GM21360 (cell line): Measurements from ENCODE around the gene MLH3.

Source experiments
- ATAC-seq: cut with Tn5 transposase; IDR thresholded peaks from one replicate; pipeline ENCODE4 v1.9.1; 2021; ENCODE audit warnings: mild to moderate bottlenecking, moderate library complexity; ENCODE audit not compliant: unreplicated experiment

The MLH3 gene

GRCh38 chr14:74973905-74974363, 77.3 kb downstream of the MLH3 start:
- ATAC-seq, result no peak

GRCh38 chr14:74973003-74973653, 78.1 kb downstream of the MLH3 start:
- no peak for ATAC-seq

DNA sequence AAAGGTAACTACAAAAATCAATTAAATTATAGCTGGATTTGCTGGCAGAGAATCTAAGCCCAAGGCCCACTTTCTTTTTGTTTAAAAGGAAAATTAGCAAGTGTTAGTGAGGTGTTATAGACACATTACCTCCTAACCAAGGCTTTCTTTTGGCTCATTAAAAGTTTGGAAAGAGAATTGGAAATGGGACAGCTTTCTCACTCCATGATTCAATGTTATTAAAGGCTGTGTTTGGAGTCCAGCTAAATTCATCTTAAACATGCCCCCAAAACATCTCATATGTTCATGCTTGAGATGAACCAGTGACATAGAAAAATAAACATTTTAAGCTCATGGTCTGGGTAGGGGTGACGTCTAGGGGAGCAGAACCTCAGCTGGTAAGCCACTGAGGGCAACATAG, 82.5 kb downstream of the MLH3 start:
- no peak for ATAC-seq

- ATAC-seq, result no peak
Observed at GRCh38 chr14:74965486-74966153, 85.6 kb downstream of the MLH3 start.

- ATAC-seq, result no peak
Observed at GRCh38 chr14:74964787-74965485, 86.3 kb downstream of the MLH3 start.
